HG02852 (cell line): ENCODE data around the gene RAB20.
"Not testable (repeated sequence)": the region's sequence is repeated elsewhere in the genome, so short reads cannot be mapped to it uniquely, and the experiment has no call there.

Source experiments
- ATAC-seq: cut with Tn5 transposase; IDR thresholded peaks from one replicate; pipeline ENCODE4 v1.9.1; 2021; ENCODE audit warnings: mild to moderate bottlenecking, moderate library complexity; ENCODE audit not compliant: unreplicated experiment

Gene RAB20

DNA sequence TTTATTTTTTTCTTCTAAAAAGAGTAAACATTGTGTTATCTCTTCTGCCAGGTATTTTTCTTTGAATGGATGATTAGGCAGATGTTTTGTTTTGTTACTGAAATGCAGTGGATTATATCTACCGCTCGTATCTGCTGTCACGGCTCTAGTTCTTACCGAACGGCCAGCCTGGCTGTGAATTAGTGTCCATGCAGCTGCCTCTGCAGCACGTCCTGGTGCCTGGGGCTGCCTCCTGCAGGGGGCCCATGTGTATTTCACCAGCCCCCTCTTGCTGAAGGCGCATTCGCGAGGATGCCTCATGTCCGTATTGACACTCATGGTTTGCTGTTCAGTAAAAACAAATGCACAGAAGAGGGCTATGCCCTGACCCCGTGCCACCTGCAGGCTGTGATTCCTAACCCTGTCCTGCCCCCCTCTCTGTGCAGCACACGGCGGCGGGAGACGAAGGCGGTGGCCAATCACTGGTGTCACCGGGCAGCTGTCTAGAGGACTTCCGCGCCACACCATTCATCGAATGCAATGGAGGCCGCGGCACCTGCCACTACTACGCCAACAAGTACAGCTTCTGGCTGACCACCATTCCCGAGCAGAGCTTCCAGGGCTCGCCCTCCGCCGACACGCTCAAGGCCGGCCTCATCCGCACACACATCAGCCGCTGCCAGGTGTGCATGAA is 49.9 kb downstream of the RAB20 start:
- ATAC-seq = no peak

DNA sequence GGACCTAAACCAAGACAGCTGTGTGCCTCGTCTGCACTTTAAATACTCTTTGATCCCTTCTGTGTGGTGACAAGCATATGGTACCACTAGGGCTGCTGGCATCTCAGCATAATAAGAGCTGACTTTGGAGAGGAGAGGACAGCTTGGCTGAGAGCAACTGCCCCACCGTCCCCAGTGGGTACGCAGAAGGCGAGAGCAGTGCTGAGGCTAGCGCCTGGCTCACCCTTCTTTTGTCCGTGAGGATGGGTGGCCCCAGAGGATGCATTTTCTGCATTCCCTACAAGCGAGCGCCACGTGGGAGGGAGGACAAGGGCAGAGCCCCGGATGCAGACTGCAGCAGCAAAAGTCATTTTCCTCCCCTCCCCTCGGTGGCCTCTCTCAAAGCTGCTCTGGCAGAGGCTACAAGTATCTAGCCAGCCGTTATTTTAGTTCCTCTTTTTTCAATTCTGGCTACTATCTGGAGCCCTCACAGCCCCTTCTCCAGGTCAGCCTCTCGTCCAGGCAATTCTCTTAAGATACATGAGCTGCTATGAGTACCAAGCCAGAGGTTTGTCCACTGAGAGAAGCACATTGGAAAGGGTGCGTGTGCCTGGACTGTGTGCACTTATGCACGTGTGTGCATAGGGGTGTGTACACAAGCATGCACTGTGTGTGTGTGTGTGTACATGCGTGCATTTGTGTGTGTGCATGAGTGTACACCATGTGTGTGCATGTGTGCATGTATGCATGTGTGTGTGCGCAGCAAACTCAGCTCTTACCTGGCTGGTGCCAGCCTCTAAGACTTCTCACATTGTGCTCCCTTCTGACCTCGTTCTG is 51.3 kb downstream of the RAB20 start:
- ATAC-seq = peak; percentile 65

DNA sequence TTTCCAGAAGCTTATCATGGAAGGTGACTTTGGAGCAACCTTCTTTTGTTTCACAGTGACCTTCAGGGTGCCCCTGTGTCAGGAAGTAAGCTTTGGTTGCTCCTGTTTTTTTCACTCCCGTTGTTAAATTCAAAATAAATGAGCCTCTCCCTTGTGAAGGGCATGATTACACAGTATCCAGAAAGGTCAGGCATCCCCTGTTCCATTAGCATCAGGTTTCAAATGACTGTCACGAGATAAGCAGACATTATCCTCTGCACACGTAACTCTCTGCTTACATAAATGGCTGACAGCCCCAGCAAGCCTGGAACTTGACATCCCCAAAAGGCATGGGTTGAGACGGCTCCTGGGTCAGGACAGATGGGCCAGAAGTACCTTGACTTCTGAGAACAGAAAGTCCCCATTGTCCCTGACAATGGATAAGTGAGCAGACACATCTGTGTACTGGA is 52.0 kb downstream of the RAB20 start:
- ATAC-seq = no peak

DNA sequence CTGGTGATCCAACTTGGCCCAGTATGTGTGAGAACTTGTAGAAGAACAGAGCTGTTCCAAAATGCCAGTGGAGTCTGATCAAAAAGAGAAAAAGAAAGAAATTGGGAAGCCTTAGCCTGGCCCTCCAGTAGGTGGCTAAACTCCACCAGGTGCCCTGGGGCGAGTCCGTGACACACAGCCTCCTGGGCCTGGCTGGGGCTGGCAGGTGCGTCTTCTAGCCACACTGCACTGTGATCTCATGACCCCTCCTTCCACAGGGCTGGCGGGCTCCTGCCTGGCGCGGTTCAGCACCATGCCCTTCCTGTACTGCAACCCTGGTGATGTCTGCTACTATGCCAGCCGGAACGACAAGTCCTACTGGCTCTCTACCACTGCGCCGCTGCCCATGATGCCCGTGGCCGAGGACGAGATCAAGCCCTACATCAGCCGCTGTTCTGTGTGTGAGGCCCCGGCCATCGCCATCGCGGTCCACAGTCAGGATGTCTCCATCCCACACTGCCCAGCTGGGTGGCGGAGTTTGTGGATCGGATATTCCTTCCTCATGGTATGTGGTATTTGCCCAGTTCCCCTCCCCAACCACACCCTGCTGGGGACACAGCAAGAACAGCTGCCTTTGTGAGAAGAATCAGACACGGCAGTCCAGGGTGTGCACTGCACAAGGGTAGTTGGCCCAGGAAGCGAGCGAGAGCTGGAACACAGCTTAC is 53.7 kb downstream of the RAB20 start:
- no peak for ATAC-seq

DNA sequence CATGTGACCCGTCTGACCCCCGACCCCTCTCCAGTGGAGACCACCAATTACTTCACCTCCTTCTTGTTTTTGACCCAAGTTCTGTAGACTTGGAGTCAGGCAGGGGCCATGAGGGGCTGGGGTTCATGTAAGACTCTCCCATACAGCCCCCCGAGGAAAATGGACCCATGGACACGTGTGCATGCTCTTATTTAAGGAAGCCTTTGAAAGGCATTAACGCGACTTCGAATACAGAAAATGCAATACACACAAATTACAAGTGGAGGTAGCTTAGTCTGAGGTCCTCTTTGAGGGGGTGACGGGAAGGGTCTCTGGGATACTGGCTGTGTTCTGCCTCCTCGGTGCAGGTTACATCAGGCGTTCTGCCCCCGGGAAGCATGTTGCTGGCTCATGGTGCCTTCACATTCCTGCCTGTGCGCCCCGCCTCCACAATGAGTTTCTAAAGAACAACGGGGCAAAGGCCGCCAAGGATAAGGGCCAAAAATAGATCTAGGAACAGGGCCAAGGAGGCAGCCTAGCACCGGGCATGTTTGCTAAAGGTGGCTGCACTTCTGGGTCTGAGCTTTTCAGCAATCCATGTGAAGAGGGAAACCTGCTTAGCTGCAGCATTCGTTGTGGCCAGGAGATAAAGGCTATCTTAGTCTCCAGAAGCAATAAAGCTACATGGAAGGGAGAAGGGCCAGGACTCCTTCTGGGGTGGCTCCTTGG is 54.5 kb downstream of the RAB20 start:
- ATAC-seq = no peak

DNA sequence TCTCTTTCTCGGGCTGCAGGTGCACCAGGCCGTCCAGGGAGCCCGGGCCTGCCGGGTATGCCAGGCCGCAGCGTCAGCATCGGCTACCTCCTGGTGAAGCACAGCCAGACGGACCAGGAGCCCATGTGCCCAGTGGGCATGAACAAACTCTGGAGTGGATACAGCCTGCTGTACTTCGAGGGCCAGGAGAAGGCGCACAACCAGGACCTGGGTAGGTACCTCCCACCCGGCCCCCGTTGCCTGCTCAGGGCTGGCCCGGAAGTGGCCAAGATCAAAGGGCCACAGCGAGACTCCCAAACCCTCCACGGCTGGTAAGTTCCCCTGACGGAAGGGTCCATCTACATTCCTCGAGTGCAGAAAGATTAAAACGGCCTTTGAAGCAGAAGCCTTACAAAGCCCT is 55.1 kb downstream of the RAB20 start:
- ATAC-seq = no peak

DNA sequence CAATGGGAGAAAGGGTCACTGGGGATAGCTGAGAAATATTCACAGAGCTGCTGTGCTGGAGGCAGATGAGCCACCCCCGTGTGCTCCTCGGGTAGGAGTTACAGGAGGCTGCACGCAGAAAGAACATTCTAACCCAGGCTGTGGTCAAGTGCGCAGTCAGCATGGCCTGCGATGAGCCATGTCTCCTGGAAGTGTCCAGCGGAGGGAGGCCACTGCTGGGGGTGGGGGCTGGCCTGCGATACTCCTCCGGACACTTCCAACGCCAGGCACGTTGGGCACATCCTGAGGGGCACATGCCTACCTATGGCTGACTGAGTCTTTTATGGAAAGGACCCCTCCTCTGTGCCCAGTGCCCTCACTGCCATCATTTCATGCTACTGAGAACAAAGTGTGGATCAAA is 55.9 kb downstream of the RAB20 start:
- no peak for ATAC-seq

DNA sequence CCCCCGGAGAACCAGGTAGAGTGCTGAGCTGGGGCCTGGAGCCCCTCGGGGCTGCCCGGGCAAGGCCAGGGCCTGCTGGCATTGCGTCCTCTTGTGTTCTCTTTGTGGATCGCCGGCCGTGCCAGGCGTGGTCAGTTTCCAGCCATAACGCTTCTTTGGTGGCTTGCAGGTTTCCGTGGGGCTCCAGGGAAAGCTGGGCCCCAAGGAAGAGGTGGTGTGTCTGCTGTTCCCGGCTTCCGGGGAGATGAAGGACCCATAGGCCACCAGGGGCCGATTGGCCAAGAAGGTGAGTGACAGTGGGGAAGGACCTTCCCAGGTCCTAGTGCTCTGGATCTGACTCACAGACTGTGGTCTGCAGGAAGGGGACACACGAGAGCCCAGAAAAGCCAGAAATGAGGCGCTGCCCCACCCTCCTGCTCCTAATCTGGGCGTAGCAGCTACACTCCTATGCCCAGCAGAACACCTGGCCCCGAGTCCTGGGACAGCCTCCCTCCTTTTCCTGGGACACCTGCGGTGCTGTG is 57.5 kb downstream of the RAB20 start:
- no peak for ATAC-seq

DNA sequence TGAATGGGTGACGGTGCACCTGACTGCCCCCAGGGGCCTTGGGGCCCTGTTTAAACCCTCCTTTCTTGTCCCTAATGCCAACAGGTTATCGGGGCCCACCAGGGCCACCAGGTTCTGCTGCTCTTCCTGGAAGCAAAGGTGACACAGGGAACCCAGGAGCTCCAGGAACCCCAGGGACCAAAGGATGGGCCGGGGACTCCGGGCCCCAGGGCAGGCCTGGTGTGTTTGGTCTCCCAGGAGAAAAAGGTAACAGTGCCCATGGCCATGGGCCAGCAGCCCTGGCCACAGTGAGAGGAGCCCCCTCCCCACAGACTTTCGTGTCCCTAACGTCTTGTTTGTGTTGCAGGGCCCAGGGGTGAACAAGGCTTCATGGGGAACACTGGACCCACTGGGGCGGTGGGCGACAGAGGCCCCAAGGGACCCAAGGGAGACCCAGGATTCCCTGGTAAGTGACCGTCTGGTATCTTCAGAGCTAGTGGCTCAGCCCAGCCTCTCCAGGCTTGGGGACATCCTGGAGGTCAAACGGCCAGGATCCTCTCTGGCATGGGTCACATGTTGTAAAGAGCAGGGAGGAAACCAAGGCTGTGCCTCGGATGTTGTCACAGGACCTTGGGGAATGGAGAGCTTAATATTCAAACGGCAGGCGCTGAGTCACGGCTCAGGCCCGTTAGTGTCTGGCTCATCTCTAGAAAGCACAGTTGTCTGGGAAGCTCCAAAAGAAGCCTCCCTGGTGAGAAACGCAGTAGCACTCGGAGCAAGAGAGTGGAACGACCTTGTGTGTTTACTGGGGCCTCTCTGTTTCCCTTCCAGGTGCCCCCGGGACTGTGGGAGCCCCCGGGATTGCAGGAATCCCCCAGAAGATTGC is 58.3 kb downstream of the RAB20 start:
- no peak for ATAC-seq

DNA sequence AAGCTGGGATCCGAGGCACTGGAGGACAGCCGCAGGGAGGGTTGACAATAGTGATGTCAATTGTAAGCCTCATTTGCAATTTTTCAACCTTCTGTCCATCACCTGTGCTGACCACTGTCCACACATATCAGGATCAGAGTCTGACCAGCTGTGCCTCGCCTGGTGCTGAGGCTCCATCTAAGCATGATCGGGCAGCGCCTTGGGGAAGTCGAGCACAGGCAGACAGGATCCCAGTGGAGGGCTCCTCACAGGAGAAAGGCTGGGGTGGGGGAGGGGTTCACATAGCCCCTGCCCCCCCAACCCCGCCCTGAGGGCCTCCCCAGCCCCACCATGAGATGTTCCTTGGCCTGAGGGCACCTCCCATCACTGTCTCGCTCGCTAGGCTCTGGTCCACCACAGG is 60.3 kb downstream of the RAB20 start:
- ATAC-seq = no peak

DNA sequence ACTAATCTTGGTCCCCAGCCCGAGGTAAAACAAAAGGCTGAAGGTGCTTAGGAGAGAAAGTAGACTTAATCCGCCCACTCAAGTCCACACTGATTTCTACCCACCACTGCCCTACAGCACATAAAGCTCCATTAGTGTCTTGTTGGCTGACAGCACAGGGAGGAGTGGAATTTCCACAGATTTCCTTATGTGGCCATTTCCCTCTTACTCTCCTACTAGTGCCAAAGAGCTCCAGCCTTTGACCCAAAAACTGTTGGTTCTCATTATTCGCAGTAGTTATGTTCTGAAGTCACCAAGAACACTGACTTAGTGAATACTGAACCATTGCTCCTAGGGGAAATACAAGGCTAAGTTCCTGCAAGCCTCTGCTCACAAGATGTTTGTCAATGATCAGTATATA is 61.2 kb downstream of the RAB20 start:
- no peak for ATAC-seq

DNA sequence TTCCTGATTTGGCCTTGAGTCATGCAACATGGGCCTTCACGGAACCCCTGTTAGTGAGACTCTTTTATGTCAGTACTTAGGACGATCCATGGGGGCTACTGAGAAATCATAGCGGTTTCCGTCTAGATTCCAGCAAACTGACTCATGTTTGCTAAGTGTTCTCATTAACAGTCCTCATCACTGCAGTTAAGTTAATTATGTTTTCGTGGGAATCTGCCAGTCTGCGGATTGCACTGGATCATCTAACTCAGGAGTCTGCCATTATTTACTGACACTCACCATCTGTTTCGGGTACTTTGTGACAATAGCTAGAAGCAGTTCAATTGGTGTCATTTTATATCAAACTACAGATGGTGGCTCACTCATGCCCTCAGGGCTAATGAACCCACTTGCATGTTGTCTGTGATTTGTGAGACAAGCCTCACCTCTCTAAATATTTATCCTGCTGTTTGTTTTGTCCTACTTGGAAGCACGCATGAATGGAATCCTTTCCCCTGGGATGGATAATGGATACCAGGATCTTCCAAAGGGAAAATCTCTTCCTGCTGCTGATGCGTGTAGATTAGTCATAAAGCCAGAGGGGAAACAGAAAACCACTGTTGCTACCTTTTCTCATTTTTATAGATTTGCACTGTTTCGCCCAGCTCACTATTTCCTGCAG is 61.8 kb downstream of the RAB20 start:
- ATAC-seq = no peak

DNA sequence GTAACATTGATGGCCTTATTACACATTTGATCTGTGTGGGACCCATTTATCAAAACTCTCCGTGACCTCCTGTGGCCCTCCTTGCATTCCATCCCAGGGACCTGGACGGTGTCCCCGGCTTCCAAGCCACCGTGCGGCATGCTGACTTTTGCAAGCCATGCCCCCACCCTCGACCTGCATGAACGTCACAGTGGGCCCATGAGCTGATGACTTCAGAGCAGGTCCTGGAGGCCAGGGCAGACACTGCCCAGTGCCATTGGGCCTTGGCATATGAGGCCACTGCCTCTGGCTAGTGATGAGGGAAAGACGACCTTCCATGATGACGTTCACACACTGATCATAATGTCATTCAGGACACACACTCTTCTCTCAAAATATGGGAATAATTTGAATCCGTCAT is 62.8 kb downstream of the RAB20 start:
- no peak for ATAC-seq

DNA sequence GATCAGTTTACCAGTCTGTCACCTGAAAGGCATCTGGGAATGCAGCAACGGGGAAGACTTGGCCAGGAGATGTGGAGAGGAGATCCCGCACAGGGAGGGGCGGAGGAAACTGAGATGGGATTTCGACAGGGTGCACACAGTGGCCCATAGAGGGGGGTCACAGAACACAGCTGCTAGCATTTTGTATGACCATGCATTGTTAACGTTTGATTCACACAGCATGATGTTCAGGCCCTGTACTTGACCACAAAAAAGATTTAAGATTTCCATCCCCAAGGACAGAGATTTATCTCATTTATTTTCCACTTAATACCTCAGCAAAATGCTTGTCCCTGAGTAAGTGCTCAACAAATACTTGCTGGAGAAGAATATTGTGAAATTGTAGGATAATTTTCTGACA is 63.2 kb downstream of the RAB20 start:
- ATAC-seq = no peak

DNA sequence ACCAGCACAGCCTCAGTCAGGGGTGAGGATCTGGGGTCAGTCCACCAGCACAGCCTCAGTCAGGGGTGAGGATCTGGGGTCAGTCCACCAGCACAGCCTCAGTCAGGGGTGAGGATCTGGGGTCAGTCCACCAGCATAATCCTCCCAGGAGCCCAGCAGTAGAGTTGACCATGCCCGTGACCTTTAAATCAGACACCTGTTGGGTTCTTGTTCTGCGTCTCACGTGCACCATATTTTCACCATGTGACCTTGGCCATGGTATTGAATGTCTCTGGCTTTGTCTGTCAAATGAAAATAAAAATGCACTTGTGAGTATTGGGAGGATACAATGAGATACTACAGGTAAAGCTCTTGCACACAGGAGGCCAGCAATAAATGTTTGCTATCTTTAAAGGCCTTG is 63.6 kb downstream of the RAB20 start:
- ATAC-seq = not testable (repeated sequence)

DNA sequence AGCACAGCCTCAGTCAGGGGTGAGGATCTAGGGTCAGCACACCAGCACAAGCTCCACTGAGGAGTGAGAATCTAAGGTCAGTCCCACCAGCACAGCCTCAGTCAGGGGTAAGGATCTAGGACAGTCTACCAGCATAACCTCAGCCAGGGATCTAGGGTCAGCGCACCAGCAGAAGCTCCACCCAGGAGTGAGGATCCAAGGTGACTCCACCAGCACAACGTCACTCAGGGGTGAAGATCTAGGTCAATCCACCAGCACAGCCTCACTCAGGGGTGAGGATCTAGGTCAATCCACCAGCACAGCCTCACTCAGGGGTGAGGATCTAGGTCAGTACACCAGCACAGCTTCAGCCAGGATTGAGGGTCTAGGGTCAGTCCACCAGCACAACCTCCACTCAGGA is 64.5 kb downstream of the RAB20 start:
- no peak for ATAC-seq

DNA sequence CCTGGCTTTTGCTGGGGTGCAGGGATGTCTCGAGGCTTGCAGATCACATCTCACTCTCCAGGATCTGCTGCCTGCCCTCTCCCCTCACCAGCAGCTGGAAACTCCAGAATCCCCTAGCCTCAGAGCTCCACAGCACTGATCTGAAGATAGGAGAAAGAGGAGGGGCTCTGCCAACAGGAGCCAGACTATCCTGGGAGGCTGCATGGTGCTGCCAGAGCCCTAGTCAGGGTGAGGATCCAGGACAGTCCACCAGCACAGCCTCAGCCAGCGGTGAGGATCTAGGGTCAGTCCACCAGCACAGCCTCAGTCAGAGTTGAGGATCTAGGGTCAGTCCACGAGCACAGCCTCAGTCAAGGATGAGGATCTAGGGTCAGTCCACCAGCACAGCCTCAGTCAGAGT is 65.2 kb downstream of the RAB20 start:
- no peak for ATAC-seq

DNA sequence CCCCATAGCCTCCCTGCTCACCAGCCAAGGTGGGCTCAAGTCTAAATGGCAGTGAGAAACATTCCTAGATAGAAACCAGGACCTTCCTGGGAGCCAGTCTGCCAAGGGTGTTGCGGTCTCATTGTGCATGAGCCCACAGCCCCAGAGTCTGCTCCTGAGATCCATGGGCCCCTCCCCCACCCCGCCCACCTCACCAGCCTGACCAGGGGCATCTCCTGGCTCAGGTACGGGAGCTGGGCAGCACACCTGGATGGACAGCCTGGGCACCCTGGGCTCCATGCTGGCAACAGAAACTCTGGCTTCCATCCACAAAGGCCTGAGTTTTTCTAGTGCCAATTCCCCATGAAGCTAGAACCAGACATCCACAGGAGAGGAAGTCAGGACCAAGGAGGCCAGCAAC is 65.6 kb downstream of the RAB20 start:
- no peak for ATAC-seq

DNA sequence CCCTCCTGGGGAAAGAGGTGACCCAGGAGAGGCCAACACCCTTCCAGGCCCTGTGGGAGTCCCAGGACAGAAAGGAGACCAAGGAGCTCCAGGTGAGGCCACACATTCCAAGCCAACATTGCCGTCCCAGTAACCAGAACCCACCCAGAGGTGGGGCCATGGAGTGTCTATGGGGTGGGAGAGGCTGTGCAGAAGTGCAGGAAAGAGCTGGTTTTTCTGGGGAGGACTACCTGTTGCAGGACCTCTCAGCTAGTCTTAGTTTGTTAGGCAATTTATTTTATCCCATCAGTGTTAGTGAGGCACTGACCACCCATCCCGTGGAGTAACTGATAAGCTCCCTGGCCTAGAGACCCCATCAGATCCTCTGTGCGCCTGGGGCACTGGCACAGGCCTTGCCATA is 66.1 kb downstream of the RAB20 start:
- no peak for ATAC-seq

DNA sequence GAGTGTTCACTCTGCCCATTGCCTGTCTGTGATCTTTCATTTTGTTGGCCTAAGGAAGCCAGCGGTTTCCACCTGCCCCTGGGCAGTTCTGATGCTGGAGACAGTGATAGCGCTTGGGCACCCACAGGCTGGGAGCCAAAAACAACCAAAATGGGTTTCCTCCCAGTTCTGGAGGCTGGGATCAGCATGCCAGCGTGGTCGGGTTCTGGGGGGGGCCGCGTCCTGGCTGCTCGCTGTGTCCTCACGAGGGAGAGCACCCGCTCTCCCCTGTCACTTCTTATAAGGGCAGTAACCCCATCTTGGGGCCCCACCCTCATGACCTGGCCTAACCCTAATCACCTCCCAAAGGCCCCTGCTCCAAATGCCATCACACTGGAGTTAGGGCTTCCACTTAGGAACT is 67.9 kb downstream of the RAB20 start:
- no peak for ATAC-seq
